Activated naive CD4-positive, alpha-beta T cell treated with anti-CD3 and anti-CD28 coated beads for 36 hours (primary cell): ENCODE measurements around the gene MYOD1. TPM values are rescaled to one million over a fixed set of nuclear protein-coding genes. Genes with fewer than 3 reads are reported as not detected.

Experiments
- CTCF ChIA-PET: fragments of 350-600 bp; sonication (Branson Sonifier 250); formaldehyde crosslinking; loops from one replicate; lab custom pipeline; 2021; ENCODE audit warnings: antibody characterized with exemption; lab: Charles Lee
- DNase-seq: peaks from one replicate; pipeline ENCODE4 v3.0.0-alpha.2; 2020
- H3K27ac Mint-ChIP-seq: one replicate; pipeline ENCODE4 v1.8.0; 2021; ENCODE audit warnings: mild to moderate bottlenecking, mixed read lengths
- H3K27me3 Mint-ChIP-seq: one replicate; pipeline ENCODE4 v1.8.0; 2021; ENCODE audit warnings: low read depth, mixed read lengths
- H3K36me3 Mint-ChIP-seq: one replicate; pipeline ENCODE4 v1.8.0; 2021; ENCODE audit warnings: low read depth, mixed read lengths
- H3K4me1 Mint-ChIP-seq: one replicate; pipeline ENCODE4 v1.8.0; 2021; ENCODE audit warnings: low read depth, mixed read lengths
- H3K4me3 Mint-ChIP-seq: one replicate; pipeline ENCODE4 v1.8.0; 2021; ENCODE audit warnings: mild to moderate bottlenecking, moderate library complexity, mixed read lengths
- H3K9me3 Mint-ChIP-seq: one replicate; pipeline ENCODE4 v1.8.0; 2021; ENCODE audit warnings: mixed read lengths
- intact Hi-C: fragments of 100-400 bp; cut with micrococcal nuclease; formaldehyde crosslinking; loops from one replicate; pipeline ENCODE4 v1.15.1; 2023
- total RNA-seq, 2 experiments: library from RNA; stranded (reverse); gene quantifications; one replicate each; pipeline ENCODE4 v1.2.3, GENCODE V29; 2021

Gene MYOD1
- total RNA-seq, 2 experiments from 2014 or later: not detected

DNA sequence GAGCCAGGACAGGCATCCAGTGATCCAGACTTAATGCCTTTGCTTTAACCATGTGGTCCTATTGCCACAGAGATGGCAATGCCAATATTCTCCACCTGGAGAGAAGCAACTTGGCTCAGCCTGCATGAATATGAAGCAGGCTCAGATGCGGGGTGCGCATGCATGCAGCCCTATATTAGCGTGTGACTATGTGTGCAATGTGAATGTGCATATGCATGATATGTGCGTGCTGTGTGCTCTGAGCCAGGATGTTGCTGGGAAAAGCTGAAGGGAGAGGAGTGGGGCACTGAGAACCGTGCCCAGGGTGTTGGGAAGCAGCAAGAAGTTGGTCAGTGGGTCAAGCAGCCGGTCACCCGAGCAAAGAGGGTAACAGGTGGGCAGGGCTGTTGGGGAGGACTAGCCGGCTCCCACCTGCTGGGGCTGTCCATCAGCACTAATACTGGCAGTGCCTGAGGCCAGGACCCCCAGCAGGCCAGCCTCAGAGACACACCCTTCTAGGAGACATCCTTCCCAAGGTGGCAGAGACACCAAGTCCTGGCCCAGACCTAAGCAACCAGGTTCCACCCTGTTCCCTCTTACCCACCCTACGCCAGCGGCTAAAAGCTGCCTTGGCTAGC is 24.8 kb upstream of the MYOD1 start:
- intact Hi-C loops: no loop called here
- H3K27me3 Mint-ChIP-seq: peaks cover 26% of the 10 kb centered on the region
- no peak for DNase-seq
- H3K36me3 Mint-ChIP-seq: no peaks in the 10 kb centered on the region
- no peaks in the 10 kb centered on the region for H3K4me1 Mint-ChIP-seq
- no peak overlapping the region for H3K27ac Mint-ChIP-seq
- no peaks in the 10 kb centered on the region for H3K9me3 Mint-ChIP-seq
- H3K4me3 Mint-ChIP-seq: no peak overlapping the region
- CTCF ChIA-PET: no interaction called here

DNA sequence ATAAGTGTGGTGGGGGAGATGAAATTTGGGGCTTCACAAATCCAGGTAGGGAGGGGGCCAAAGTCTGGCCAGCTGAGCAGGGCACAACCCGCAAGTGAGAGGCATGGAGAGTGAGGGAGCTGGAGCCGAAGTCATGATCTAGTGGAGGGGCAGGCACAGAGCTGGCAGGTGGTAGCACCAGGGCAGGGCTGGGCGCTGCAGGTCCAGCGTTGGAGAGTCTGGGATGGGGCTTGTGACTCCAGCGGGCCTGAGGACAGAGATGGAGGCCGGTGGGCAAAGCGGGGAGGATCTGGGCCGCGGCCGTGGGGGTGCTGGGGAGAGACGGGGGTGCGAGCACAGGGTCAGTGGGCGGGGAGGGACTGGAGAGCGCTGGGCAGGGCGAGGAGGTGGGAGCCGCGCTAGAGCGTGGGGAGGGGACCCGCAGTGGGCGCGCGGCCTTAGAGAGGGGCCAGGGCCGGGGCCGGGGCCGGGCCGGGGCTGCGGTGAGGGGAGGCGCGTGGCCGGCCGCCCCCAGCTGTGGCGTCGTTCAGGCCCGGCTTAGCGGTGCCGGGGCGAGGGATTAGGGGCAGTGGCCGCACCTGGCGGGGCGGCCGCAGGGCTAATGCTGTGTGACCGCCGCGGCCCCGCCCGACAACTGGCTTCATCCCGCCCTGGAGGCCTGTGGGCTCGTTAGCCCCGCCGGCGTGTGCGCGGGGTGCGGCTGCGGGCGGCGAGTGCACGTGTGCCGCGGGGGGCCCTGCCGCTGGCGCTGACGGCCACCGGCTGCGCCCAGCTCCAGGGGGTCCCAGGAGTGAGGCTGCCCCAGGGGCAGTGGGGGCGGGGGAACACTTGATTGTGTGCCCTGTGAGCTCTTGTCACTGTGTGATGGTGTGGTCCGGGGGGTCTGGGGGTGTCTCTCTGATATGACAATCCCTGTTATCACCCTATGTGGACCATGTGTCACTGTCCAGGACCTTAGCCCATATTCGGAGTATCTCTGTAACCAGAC is 23.6 kb upstream of the MYOD1 start:
- no peaks in the 10 kb centered on the region for H3K4me1 Mint-ChIP-seq
- no peak for DNase-seq
- intact Hi-C loops: no loop called here
- no peak overlapping the region for H3K27ac Mint-ChIP-seq
- no peaks in the 10 kb centered on the region for H3K9me3 Mint-ChIP-seq
- peaks cover 26% of the 10 kb centered on the region for H3K27me3 Mint-ChIP-seq
- H3K36me3 Mint-ChIP-seq: no peaks in the 10 kb centered on the region
- H3K4me3 Mint-ChIP-seq: no peak overlapping the region
- CTCF ChIA-PET: interaction anchor here (1.4 kb wide), 1 partner anchor 35 kb away, joined by 6 read pairs; no protein-coding TSS in a partner anchor

DNA sequence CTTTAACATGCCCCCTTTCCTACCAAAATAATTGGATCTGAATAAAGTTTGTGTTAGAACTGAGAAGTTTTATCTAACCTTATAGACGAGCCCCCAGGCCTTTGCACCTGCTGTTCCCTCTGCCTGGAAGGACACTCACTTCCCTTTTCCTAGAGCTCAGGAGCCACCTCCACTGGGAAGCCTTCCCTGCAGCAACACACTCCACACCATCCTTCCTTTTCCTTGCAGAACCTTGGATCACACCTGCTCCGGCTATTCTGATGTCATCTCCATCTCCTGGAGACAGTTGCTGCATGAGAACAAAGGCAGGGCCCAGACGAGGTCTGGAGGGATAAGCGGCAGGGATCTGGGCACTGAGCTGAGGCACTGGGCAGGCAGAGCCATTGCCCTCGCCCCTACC is 22.6 kb upstream of the MYOD1 start:
- Mint-ChIP-seq H3K27ac (no peak overlapping the region), H3K4me3 (no peak overlapping the region), H3K36me3 (no peaks in the 10 kb centered on the region), H3K9me3 (no peaks in the 10 kb centered on the region), H3K27me3 (peaks cover 25% of the 10 kb centered on the region), H3K4me1 (no peaks in the 10 kb centered on the region)
- no peak for DNase-seq
- CTCF ChIA-PET: interaction anchor here (1.1 to 1.4 kb wide), 2 partner anchors 34 to 36 kb away, joined by 3 to 6 read pairs; no protein-coding TSS in a partner anchor
- intact Hi-C loops: no loop called here

DNA sequence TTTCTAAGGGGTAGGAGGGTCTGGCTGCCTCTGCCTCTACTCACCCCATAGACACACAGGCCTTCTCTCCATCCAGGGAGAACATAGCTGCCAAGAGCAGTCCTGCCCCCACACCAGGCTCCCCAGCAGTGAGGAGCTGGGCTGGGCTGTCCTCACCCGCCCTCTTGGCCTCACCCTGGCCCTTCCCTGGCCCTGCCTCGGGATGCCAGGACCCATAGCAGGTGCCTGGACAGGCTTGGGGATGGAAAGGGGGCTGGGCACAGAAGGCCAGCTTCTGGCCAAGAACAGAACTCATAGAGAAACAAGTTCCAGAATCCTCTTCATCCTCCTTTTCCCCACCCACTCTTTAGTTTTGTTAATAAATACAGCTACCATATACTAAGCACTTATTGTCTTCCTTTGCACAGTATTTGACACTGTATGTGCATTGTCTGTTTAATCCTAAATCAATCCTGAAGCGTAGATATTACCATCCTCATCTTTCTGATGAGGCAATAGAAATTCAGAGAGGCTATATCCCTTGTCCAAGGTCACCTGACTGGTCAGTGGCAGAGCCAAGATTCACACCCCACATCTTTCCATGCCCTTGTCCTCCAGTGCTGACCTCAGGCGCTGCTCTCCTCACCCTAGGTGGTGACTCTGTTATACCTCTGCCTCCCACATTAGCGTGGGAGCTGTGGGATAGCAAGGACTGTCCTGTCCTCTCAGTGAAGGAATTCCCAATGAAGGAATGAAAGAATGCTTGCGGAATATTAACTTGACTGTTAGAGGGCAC is 22.0 kb upstream of the MYOD1 start:
- CTCF ChIA-PET: interaction anchor here (1.1 kb wide), 1 partner anchor 36 kb away, joined by 3 read pairs; no protein-coding TSS in a partner anchor
- no peak overlapping the region for H3K27ac Mint-ChIP-seq

DNA sequence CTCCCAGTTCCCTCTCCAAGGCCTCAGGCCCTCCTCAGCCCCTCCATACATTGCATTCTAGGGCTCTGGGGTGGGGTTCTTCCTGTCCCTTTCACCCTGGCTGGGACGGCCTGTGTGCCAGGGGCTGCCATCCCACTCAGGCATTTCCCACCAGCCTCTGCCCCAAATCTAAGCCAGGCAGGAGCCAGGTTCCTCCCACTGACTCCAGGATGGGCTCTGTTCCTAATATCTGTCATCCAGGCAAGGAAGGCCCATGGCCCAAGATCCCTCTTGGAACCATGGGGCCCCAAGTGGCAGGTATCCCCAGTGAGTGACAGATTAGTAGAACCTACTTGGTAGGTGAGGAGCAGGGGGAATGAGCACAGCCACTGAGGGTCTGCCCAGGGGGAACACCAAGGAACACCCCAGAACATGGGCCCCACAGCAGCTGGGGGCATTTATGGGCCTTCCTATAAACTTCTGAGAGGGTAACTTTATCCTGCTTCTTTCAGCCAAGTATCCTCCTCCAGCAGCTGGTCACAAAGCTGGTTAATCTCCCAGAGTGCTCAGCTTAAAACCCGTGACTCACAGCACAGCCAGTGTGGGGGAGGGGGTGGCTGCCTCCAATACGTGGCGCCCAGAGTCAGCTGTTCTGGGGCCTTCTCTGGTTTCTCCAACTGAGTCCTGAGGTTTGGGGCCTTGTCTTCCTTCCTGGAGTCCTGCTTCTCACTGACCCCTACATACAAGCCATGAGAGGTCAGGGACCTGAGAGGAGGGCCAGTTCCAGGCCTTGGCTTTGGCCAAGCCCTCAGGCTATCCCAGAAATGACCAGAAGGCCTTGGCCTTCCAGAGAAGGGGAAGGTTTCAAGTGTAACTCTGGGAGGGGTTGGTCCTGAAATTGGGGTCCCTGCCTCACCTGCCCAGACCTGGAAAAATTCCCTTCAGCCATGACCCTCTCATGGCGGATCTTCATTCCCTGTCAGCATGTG is 19.9 kb upstream of the MYOD1 start:
- no peak for DNase-seq
- Mint-ChIP-seq H3K4me1 (no peaks in the 10 kb centered on the region), H3K27me3 (peaks cover 21% of the 10 kb centered on the region), H3K9me3 (peaks cover 4% of the 10 kb centered on the region), H3K4me3 (no peak overlapping the region), H3K36me3 (no peaks in the 10 kb centered on the region), H3K27ac (no peak overlapping the region)
- CTCF ChIA-PET: no interaction called here
- intact Hi-C loops: no loop called here

More for the DNA sequence above, 22.0 kb upstream of the MYOD1 start:
- no peaks in the 10 kb centered on the region for H3K9me3 Mint-ChIP-seq
- intact Hi-C loops: no loop called here
- no peak for DNase-seq
- peaks cover 22% of the 10 kb centered on the region for H3K27me3 Mint-ChIP-seq
- no peaks in the 10 kb centered on the region for H3K4me1 Mint-ChIP-seq
- H3K36me3 Mint-ChIP-seq: no peaks in the 10 kb centered on the region
- no peak overlapping the region for H3K4me3 Mint-ChIP-seq

DNA sequence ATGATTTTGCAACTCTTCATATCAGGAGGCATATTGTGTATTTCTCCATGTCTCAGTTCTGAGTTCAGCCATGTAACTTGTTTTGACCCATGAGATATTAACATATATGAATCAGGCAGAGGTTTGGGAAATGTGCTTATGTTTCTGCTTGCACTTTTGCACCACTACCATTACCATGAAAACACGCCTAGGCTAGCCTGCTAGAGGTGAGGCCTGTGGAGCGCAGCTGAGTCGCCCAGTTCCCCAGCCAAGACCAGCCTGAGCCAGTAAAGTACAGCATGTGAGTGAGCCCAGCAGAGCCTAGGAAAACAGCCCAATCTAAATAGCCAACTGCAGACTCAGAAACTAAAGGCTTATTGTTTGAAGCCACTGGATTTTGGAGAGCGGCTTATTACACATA is 18.4 kb upstream of the MYOD1 start:
- Mint-ChIP-seq H3K27me3 (peaks cover 12% of the 10 kb centered on the region), H3K4me1 (no peaks in the 10 kb centered on the region), H3K27ac (no peak overlapping the region), H3K36me3 (no peaks in the 10 kb centered on the region), H3K4me3 (no peak overlapping the region), H3K9me3 (peaks cover 4% of the 10 kb centered on the region)
- CTCF ChIA-PET: no interaction called here
- no peak for DNase-seq
- intact Hi-C loops: no loop called here

DNA sequence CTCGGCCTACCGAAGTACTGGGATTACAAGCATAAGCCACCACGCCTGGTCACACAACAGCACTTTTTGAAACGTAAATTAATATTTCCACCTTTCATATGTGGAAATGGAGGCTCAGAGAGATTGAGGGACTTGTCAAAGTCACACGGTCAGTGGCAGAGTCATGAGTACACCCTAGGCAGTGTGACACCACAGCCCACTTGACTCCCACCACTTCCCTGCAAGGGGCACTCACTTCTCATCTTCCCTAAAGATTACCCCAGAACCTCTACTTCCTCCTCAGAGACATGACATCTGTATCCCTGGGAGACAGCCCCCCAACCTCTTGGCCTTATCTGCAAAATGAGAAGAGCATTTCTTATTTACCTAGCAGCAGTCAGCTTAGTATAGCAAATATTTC is 16.5 kb upstream of the MYOD1 start:
- Mint-ChIP-seq H3K27ac (no peak overlapping the region), H3K27me3 (peaks cover 1% of the 10 kb centered on the region), H3K9me3 (peaks cover 4% of the 10 kb centered on the region), H3K36me3 (no peaks in the 10 kb centered on the region), H3K4me1 (no peaks in the 10 kb centered on the region), H3K4me3 (no peak overlapping the region)
- CTCF ChIA-PET: no interaction called here
- no peak for DNase-seq
- intact Hi-C loops: no loop called here

DNA sequence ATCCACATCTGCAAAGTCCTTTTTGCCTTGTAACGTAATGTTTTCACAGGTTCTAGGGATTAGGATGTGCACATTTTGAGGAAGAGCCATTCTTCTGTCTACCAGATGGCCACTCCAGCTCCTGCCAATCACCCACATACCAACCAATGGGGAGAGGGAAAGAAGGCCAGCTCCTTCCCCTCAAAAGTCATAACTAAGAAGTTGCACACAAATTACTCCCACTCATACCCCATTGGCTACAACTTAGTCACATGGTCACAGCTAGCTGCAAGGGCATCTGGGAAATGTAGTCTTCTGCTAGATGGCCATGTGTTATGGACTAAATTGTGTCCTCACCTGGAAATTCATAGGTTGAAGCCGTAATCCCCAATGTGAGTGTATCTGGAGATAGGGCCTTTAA is 15.4 kb upstream of the MYOD1 start:
- Mint-ChIP-seq H3K27me3 (peaks cover 1% of the 10 kb centered on the region), H3K4me1 (no peaks in the 10 kb centered on the region), H3K9me3 (peaks cover 4% of the 10 kb centered on the region), H3K36me3 (no peaks in the 10 kb centered on the region), H3K27ac (no peak overlapping the region), H3K4me3 (no peak overlapping the region)
- no peak for DNase-seq
- intact Hi-C loops: no loop called here
- CTCF ChIA-PET: interaction anchor here (0.6 kb wide), 1 partner anchor 627 kb away, joined by 4 read pairs; no protein-coding TSS in a partner anchor

DNA sequence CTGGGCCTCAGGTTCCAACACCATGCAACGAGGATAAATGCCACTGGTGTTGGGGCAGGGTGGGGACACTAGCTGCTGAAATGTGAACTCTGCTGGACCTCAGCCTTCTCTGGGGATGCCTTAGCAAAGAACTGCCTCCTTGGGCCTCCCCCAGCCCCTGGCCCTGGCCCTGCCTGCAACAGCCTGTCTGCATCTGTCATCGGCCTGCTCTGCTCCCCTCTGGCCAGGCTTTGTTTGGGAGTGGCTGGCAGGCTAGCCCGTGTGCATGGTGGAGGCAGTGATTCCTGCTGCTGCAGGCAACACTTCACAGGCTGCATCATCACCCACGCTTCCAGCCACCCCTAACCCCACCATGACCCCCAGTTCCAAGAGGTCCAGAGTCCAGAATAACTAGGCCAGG is 11.5 kb upstream of the MYOD1 start:
- Mint-ChIP-seq H3K36me3 (no peaks in the 10 kb centered on the region), H3K27ac (no peak overlapping the region), H3K4me3 (no peak overlapping the region), H3K9me3 (peaks cover 4% of the 10 kb centered on the region), H3K27me3 (peaks cover 3% of the 10 kb centered on the region), H3K4me1 (no peaks in the 10 kb centered on the region)
- CTCF ChIA-PET: no interaction called here
- intact Hi-C loops: no loop called here
- no peak for DNase-seq

DNA sequence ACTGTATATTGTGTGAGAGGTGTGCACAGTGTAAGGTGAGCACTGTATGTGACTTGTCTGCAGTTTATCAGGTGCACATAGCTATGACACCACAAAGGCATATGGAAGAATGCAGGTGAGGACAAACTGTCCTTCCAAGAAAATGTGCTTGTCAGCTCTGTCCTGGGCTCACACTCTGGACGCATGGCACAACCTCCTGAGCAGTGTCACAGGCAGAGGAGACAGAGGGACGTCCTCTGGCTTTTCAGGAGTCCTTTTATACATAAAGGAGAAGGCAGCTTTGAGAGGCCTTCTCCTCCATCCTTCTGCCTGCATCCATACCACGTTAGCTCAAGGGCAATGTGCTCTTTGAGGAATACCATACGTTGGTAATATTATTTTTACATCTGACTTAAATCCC is 7.5 kb upstream of the MYOD1 start:
- H3K27me3 Mint-ChIP-seq: peaks cover 10% of the 10 kb centered on the region
- H3K4me1 Mint-ChIP-seq: no peaks in the 10 kb centered on the region
- H3K9me3 Mint-ChIP-seq: no peaks in the 10 kb centered on the region
- no peak overlapping the region for H3K27ac Mint-ChIP-seq
- CTCF ChIA-PET: interaction anchor here (1.8 kb wide), 1 partner anchor 19 kb away, joined by 8 read pairs; no protein-coding TSS in a partner anchor
- H3K36me3 Mint-ChIP-seq: no peaks in the 10 kb centered on the region
- no peak for DNase-seq
- H3K4me3 Mint-ChIP-seq: no peak overlapping the region
- intact Hi-C loops: no loop called here

DNA sequence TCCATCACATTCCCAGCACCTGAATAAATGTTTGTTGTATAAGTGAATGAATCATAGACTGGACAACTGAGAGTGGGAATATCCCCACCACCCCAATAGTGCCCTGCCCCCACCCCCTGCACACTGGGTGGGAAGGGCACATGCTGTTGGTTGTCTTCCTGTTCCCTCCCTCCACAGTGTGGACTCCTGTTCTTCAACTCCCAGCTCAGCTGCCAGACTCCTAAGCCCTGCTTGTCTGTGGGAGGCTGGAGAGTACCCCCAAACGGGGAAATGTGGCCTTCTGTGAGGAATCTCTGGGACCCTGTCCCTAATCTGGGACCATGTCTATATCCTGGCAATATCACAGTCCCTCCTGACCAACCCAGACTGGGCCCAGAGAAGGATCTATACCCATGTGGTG is 5.5 kb upstream of the MYOD1 start:
- no peaks in the 10 kb centered on the region for H3K4me1 Mint-ChIP-seq
- CTCF ChIA-PET: no interaction called here
- H3K4me3 Mint-ChIP-seq: no peak overlapping the region
- DNase-seq: no peak
- no peaks in the 10 kb centered on the region for H3K9me3 Mint-ChIP-seq
- H3K36me3 Mint-ChIP-seq: no peaks in the 10 kb centered on the region
- H3K27ac Mint-ChIP-seq: no peak overlapping the region
- H3K27me3 Mint-ChIP-seq: peaks cover 16% of the 10 kb centered on the region
- intact Hi-C loops: no loop called here
